H1 (cell line): Measurements from ENCODE around the gene MGMT. TPM values are rescaled to one million over a fixed set of nuclear protein-coding genes. Genes with fewer than 3 reads are reported as not detected.

Experiments used
- CTCF ChIA-PET: fragments of 300-600 bp; sonication (Branson Sonifier 250); formaldehyde crosslinking; loops from one replicate; lab custom pipeline; 2021; ENCODE audit not compliant: partially characterized antibody; lab: Charles Lee
- POLR2A ChIA-PET: fragments of 300-600 bp; sonication (Branson Sonifier 250); formaldehyde crosslinking; loops from one replicate; lab custom pipeline; 2021; ENCODE audit warnings: inconsistent platforms; ENCODE audit not compliant: partially characterized antibody; lab: Charles Lee
- DNase-seq, 2 experiments: peaks; one replicate each; pipeline versions ENCODE4 v3.0.0 to v3.0.0-alpha.2; 2010 to 2022; ENCODE audit warnings: low spot score in 2 of 2, low read depth in 1 of 2, mixed read lengths in 1 of 2
- FAIRE-seq: peaks from 2 replicates; lab custom pipeline; 2011; peaks lifted over from hg19 to GRCh38; lab: Jason Lieb, UNC
- H2AFZ ChIP-seq: 2 replicates; pipeline ENCODE4 v1.8.1; 2012; ENCODE audit warnings: low read length, inconsistent platforms
- H2AK5ac ChIP-seq: 2 replicates; pipeline ENCODE4 v1.6.1; 2013; ENCODE audit warnings: low read depth, low read length
- H2BK120ac ChIP-seq: replicated peaks from 2 replicates; pipeline ENCODE3; 2013; ENCODE audit warnings: low read depth, low read length, inconsistent platforms
- H2BK12ac ChIP-seq: 2 replicates; pipeline ENCODE4 v1.6.1; 2013; ENCODE audit warnings: low read depth, low read length
- H2BK15ac ChIP-seq: 2 replicates; pipeline ENCODE4 v1.6.1; 2013; ENCODE audit warnings: low read length
- H2BK20ac ChIP-seq: 2 replicates; pipeline ENCODE4 v1.6.1; 2013; ENCODE audit warnings: low read length
- H2BK5ac ChIP-seq: 2 replicates; pipeline ENCODE4 v1.6.1; 2013; ENCODE audit warnings: low read depth, low read length
- H3K14ac ChIP-seq: 2 replicates; pipeline ENCODE4 v1.6.1; 2013; ENCODE audit warnings: inconsistent platforms; ENCODE audit not compliant: insufficient read length
- H3K18ac ChIP-seq: 2 replicates; pipeline ENCODE4 v1.6.1; 2013; ENCODE audit warnings: low read length; ENCODE audit errors: extremely low read depth
- H3K23ac ChIP-seq: 2 replicates; pipeline ENCODE4 v1.6.1; 2013; ENCODE audit warnings: inconsistent platforms; ENCODE audit not compliant: insufficient read length
- H3K23me2 ChIP-seq: 2 replicates; pipeline ENCODE4 v1.6.1; 2013; ENCODE audit warnings: low read depth, low read length
- H3K27ac ChIP-seq: 2 replicates; pipeline ENCODE4 v1.6.1; 2011; ENCODE audit warnings: low read depth, low read length, inconsistent platforms
- H3K27me3 ChIP-seq, 4 experiments: replicated peaks in 1 of 4; 1 replicate in 1 of 4; 2 replicates in 3 of 4; pipeline versions ENCODE4 v1.6.1 to v1.8.1; 2011 to 2013; ENCODE audit warnings: low read length in 3 of 4, mild to moderate bottlenecking in 3 of 4, inconsistent platforms in 2 of 4, mixed read lengths in 2 of 4, moderate library complexity in 1 of 4; ENCODE audit not compliant: control insufficient read depth in 3 of 4, insufficient read depth in 3 of 4; ENCODE audit errors: extremely low read depth in 1 of 4
- H3K36me3 ChIP-seq, 4 experiments: 2 replicates each; pipeline versions ENCODE4 v1.6.1 to v1.8.1; 2011 to 2013; ENCODE audit warnings: mild to moderate bottlenecking in 4 of 4, low read length in 3 of 4, moderate library complexity in 2 of 4, control low read depth in 1 of 4, inconsistent platforms in 1 of 4; ENCODE audit not compliant: insufficient read depth in 4 of 4, control insufficient read depth in 2 of 4
- H3K4ac ChIP-seq: replicated peaks from 2 replicates; pipeline ENCODE3; 2013; ENCODE audit warnings: low read length, low read depth, mixed read lengths, inconsistent platforms; ENCODE audit not compliant: insufficient read length
- H3K4me1 ChIP-seq, 4 experiments: replicated peaks in 1 of 4; 1 replicate in 1 of 4; 2 replicates in 3 of 4; pipeline versions ENCODE4 v1.6.1 to v1.8.1; 2011 to 2013; ENCODE audit warnings: low read length in 3 of 4, inconsistent platforms in 2 of 4, mixed read lengths in 1 of 4; ENCODE audit not compliant: insufficient read depth in 4 of 4, control insufficient read depth in 3 of 4
- H3K4me2 ChIP-seq, 2 experiments: 2 replicates each; pipeline versions ENCODE4 v1.6.1 to v1.8.1; 2011 to 2013; ENCODE audit warnings: low read depth in 2 of 2, low read length in 2 of 2, control low read depth in 1 of 2, inconsistent platforms in 1 of 2, mild to moderate bottlenecking in 1 of 2; ENCODE audit not compliant: insufficient read depth in 1 of 2
- H3K4me3 ChIP-seq, 4 experiments: fragments of 200-600, 300-600 bp in 1 of 4; sonication (generic), shearing (Covaris generic), sonication (Bioruptor Twin) in 1 of 4; 2 replicates each; pipeline versions ENCODE4 v1.5.1 to v1.8.1; 2011 to 2016; ENCODE audit warnings: low read length in 4 of 4, low read depth in 3 of 4, control low read depth in 2 of 4, inconsistent platforms in 2 of 4, mild to moderate bottlenecking in 2 of 4, mixed read lengths in 1 of 4, moderate library complexity in 1 of 4; ENCODE audit not compliant: insufficient read depth in 2 of 4; ENCODE audit errors: extremely low read depth in 1 of 4
- H3K56ac ChIP-seq: replicated peaks from 2 replicates; pipeline ENCODE3; 2013; ENCODE audit warnings: low read depth, mild to moderate bottlenecking, mixed read lengths, low read length, inconsistent platforms; ENCODE audit not compliant: insufficient read length
- H3K79me1 ChIP-seq: 2 replicates; pipeline ENCODE4 v1.6.1; 2013; ENCODE audit warnings: low read depth, low read length, control low read depth
- H3K79me2 ChIP-seq, 2 experiments: 2 replicates each; pipeline versions ENCODE4 v1.6.1 to v1.8.1; 2012 to 2013; ENCODE audit warnings: low read length in 2 of 2, mild to moderate bottlenecking in 2 of 2, inconsistent platforms in 1 of 2; ENCODE audit not compliant: insufficient read depth in 2 of 2, control insufficient read depth in 1 of 2
- H3K9ac ChIP-seq, 4 experiments: replicated peaks in 1 of 4; 1 replicate in 1 of 4; 2 replicates in 3 of 4; pipeline versions ENCODE4 v1.6.1 to v1.8.1; 2011 to 2013; ENCODE audit warnings: low read depth in 3 of 4, low read length in 3 of 4, control low read depth in 2 of 4, mild to moderate bottlenecking in 2 of 4, moderate library complexity in 2 of 4, inconsistent platforms in 1 of 4; ENCODE audit errors: extremely low read depth in 1 of 4
- H3K9me3 ChIP-seq, 2 experiments: 2 replicates each; pipeline versions ENCODE4 v1.6.1 to v1.8.1; 2012 to 2013; ENCODE audit warnings: mild to moderate bottlenecking in 2 of 2, moderate library complexity in 2 of 2, control low read depth in 1 of 2, inconsistent platforms in 1 of 2, low read depth in 1 of 2, low read length in 1 of 2, mixed read lengths in 1 of 2; ENCODE audit not compliant: insufficient read depth in 2 of 2
- H4K20me1 ChIP-seq, 2 experiments: replicated peaks in 1 of 2; 2 replicates each; pipeline versions ENCODE3 to v1.8.1; 2011 to 2013; ENCODE audit warnings: inconsistent platforms in 2 of 2, low read length in 2 of 2, mild to moderate bottlenecking in 1 of 2; ENCODE audit not compliant: insufficient read depth in 2 of 2, control insufficient read depth in 1 of 2
- H4K5ac ChIP-seq: 2 replicates; pipeline ENCODE4 v1.6.1; 2013; ENCODE audit warnings: low read length, low read depth, mixed read lengths, inconsistent platforms; ENCODE audit not compliant: insufficient read length
- H4K8ac ChIP-seq: 2 replicates; pipeline ENCODE4 v1.8.0; 2013; ENCODE audit warnings: mild to moderate bottlenecking, moderate library complexity, low read length, inconsistent platforms; ENCODE audit not compliant: insufficient read depth; ENCODE audit errors: extremely low read depth
- H4K91ac ChIP-seq: replicated peaks from 2 replicates; pipeline ENCODE3; 2013; ENCODE audit warnings: low read length, mixed read lengths, inconsistent platforms; ENCODE audit not compliant: insufficient read length
- BCL11A ChIP-seq, 2 experiments: IDR thresholded peaks; one replicate each; pipeline ENCODE4 v1.6.1; 2011; ENCODE audit warnings: low read depth in 2 of 2, low read length in 2 of 2, mild to moderate bottlenecking in 2 of 2
- EP300 ChIP-seq, 2 experiments: IDR thresholded peaks; 1 replicate in 1 of 2; 2 replicates in 1 of 2; pipeline ENCODE4 v1.6.1; 2011 to 2012; ENCODE audit warnings: low read depth in 2 of 2, low read length in 2 of 2, mild to moderate bottlenecking in 2 of 2, borderline replicate concordance in 1 of 2, inconsistent platforms in 1 of 2, moderate library complexity in 1 of 2
- RFX5 ChIP-seq: IDR thresholded peaks from 2 replicates; pipeline ENCODE4 v1.6.1; 2011; ENCODE audit warnings: low read depth, low read length, improper control_type of control experiment, borderline replicate concordance
- RXRA ChIP-seq: IDR thresholded peaks from 2 replicates; pipeline ENCODE4 v1.6.1; 2011; ENCODE audit warnings: low read depth, mild to moderate bottlenecking, low read length, moderate library complexity; ENCODE audit not compliant: insufficient read depth
- SP2 ChIP-seq: IDR thresholded peaks from 2 replicates; pipeline ENCODE4 v1.6.1; 2012; ENCODE audit warnings: mild to moderate bottlenecking, low read length, inconsistent platforms
- TBP ChIP-seq: IDR thresholded peaks from 2 replicates; pipeline ENCODE4 v1.6.1; 2011; ENCODE audit warnings: low read depth, low read length, improper control_type of control experiment
- WGBS, 2 experiments: shearing (Covaris generic) in 1 of 2; methylation state at CpG; one replicate each; pipeline versions ENCODE4 v1.1.6 to v1.1.7; 2013 to 2015; ENCODE audit warnings: low lambda C conversion rate in 2 of 2, mixed read lengths in 2 of 2, inconsistent platforms in 1 of 2, low coverage in 1 of 2, missing lambda C conversion rate in 1 of 2; ENCODE audit not compliant: insufficient replicate concordance in 2 of 2, insufficient coverage in 1 of 2, insufficient read length in 1 of 2; ENCODE audit errors: extremely low coverage in 1 of 2, missing lambda C conversion rate in 1 of 2; 5-methylcytosine and 5-hydroxymethylcytosine counted together
- polyA plus RNA-seq, 7 experiments: library from polyadenylated mRNA; depleted of rRNA in 3 of 7; stranded (reverse) in 5 of 7; unstranded in 2 of 7; fragments of >200 nt in 5 of 7; fragments of 200-250 nt in 2 of 7; gene quantifications; 1 replicate in 5 of 7; 2 replicates in 1 of 7; 4 replicates in 1 of 7; pipeline versions ENCODE4 v1.2.1 to v1.2.3, GENCODE V29; 2011 to 2013; ENCODE audit warnings: missing spikeins in 2 of 7, mixed read lengths in 2 of 7
- total RNA-seq: library from RNA; stranded (reverse); fragmentation: NEBNext Ultra II Directional; extraction: Animal tissue kit (Norgen Biotek cat#: 25700); gene quantifications from 2 replicates; pipeline ENCODE4 v1.2.1, GENCODE V29; 2021

MGMT gene
- total and polyA plus RNA-seq, 2 of the 8 experiments (the other 6 are each of a cell fraction or from before 2014, with no cell fraction given) = 9.9 to 10.7 TPM

DNA sequence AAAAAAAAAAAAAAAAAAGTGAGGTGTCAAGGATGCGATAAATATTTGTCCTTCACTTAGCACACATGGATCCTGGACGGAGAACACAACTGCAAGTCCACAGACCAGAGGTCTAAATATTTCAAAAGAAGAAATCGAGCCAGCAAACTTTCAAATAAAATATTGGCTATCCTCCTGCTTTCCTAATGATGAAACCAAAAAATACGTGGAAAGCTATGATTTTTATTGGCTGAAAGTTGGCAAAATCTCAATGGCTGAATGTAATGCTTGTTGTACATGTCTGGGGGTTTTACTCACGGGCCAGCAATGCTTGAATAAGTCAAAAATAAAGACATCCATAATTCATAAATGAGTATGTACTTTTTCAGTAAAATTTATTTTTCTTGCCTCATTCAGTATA is 19.0 kb upstream of the MGMT start:
- H2BK12ac ChIP-seq = no peak overlapping the region
- H3K4me1 ChIP-seq = no peaks in the 10 kb centered on the region; a peak in 1 of 7 replicates
- no peak overlapping the region for H2AK5ac ChIP-seq
- H4K91ac ChIP-seq = no peak overlapping the region
- no peak overlapping the region for H3K14ac ChIP-seq
- H4K5ac ChIP-seq = no peak overlapping the region
- H3K79me1 ChIP-seq = no peaks in the 10 kb centered on the region
- no peak overlapping the region for H3K27ac ChIP-seq
- no peak overlapping the region for H2BK5ac ChIP-seq
- H3K18ac ChIP-seq = no peak overlapping the region
- H3K9me3 ChIP-seq = no peaks in the 10 kb centered on the region
- no peak overlapping the region for H2BK20ac ChIP-seq
- no peaks in the 10 kb centered on the region for H3K79me2 ChIP-seq
- no peaks in the 10 kb centered on the region for H3K36me3 ChIP-seq
- H3K23me2 ChIP-seq = no peaks in the 10 kb centered on the region
- H2AFZ ChIP-seq = no peak overlapping the region
- H2BK120ac ChIP-seq = no peak overlapping the region
- no peak overlapping the region for H2BK15ac ChIP-seq
- DNase-seq (no peak), FAIRE-seq (no peak)
- no peak overlapping the region for H3K4me3 ChIP-seq
- H3K56ac ChIP-seq = no peak overlapping the region
- no peak overlapping the region for H3K9ac ChIP-seq
- POLR2A ChIA-PET = no interaction called here
- no peaks in the 10 kb centered on the region for H3K27me3 ChIP-seq
- CTCF ChIA-PET = interaction anchor here (0.7 kb wide), 1 partner anchor 116 kb away, joined by 3 read pairs; no protein-coding TSS in a partner anchor
- H3K23ac ChIP-seq = no peak overlapping the region
- H3K4me2 ChIP-seq = no peak overlapping the region
- H4K20me1 ChIP-seq = no peaks in the 10 kb centered on the region
- H3K4ac ChIP-seq = no peak overlapping the region
- 98% methylated on average over 5 of the region's 5 CpGs; no CpG with 5 or more reads in 1 of the 2 experiments for WGBS, 2 experiments
- no peak overlapping the region for H4K8ac ChIP-seq
- TF ChIP-seq RXRA (no peak), TBP (no peak), BCL11A (IDR thresholded peaks at IDR 0.05; ENCODE audit: low read depth in 2 of 2, low read length in 2 of 2) (no peak), EP300 (IDR thresholded peaks at IDR 0.05; ENCODE audit: borderline replicate concordance in 1 of 2, low read depth in 2 of 2, low read length in 2 of 2) (no peak), SP2 (no peak), RFX5 (no peak)
